Liver (tissue), 3 donors: ENCODE data around the gene RIPK1.
A peak's percentile ranks its signal among the peaks of the same experiment; 100 is the strongest.

ENCODE experiments used
- ATF3 ChIP-seq: IDR thresholded peaks from 2 replicates; pipeline ENCODE4 v1.6.1; 2016; ENCODE audit warnings: antibody characterized with exemption
- CTCF ChIP-seq: fragments of 150-350 bp; IDR thresholded peaks from 2 replicates; pipeline ENCODE4 v1.5.1; 2017; ENCODE audit warnings: improper control_type of control experiment, low read depth, low read length; ENCODE audit not compliant: missing input control
- EGR1 ChIP-seq, 2 donors: IDR thresholded peaks; 2 replicates each; pipeline ENCODE4 v1.6.1; 2016 to 2018; ENCODE audit warnings: antibody characterized with exemption in 2 of 2, low read depth in 2 of 2
- FOXA1 ChIP-seq: IDR thresholded peaks from 2 replicates; pipeline ENCODE4 v1.6.1; 2016; ENCODE audit warnings: antibody characterized with exemption
- FOXA2 ChIP-seq: IDR thresholded peaks from 2 replicates; pipeline ENCODE4 v1.6.1; 2016; ENCODE audit warnings: antibody characterized with exemption
- GABPA ChIP-seq, 2 donors: IDR thresholded peaks in 1 of 2; conservative IDR thresholded peaks in 1 of 2; 2 replicates each; pipeline ENCODE4 v1.6.1; 2016; ENCODE audit warnings: antibody characterized with exemption in 2 of 2, mild to moderate bottlenecking in 1 of 2, moderate library complexity in 1 of 2
- MAX ChIP-seq: IDR thresholded peaks from 2 replicates; pipeline ENCODE4 v1.6.1; 2016; ENCODE audit warnings: antibody characterized with exemption
- RAD21 ChIP-seq, 2 donors: IDR thresholded peaks; 2 replicates each; pipeline ENCODE4 v1.6.1; 2016; ENCODE audit warnings: antibody characterized with exemption in 2 of 2, mild to moderate bottlenecking in 2 of 2
- REST ChIP-seq: IDR thresholded peaks from 2 replicates; pipeline ENCODE4 v1.6.1; 2016; ENCODE audit warnings: antibody characterized with exemption, mild to moderate bottlenecking
- SP1 ChIP-seq: IDR thresholded peaks from 2 replicates; pipeline ENCODE4 v1.6.1; 2018; ENCODE audit warnings: antibody characterized with exemption, mild to moderate bottlenecking
- TAF1 ChIP-seq: conservative IDR thresholded peaks from 2 replicates; pipeline ENCODE4 v1.6.1; 2016; ENCODE audit warnings: antibody characterized with exemption, mild to moderate bottlenecking
- YY1 ChIP-seq: IDR thresholded peaks from 2 replicates; pipeline ENCODE4 v1.6.1; 2016; ENCODE audit warnings: antibody characterized with exemption, mild to moderate bottlenecking
- ZBTB33 ChIP-seq: IDR thresholded peaks from 2 replicates; pipeline ENCODE4 v1.6.1; 2016; ENCODE audit warnings: antibody characterized with exemption
- donor health status: healthy.
- donor health status: healthy.

- no peak for TF ChIP-seq TAF1
- no peak for TF ChIP-seq GABPA (IDR thresholded peaks at IDR 0.05 in 1 of 2, conservative IDR thresholded peaks at IDR 0.05 in 1 of 2)
- no peak for TF ChIP-seq CTCF
- TF ChIP-seq RAD21 (IDR thresholded peaks at IDR 0.05), result no peak
- peak; percentile 2 for TF ChIP-seq YY1
- TF ChIP-seq REST, result no peak
- TF ChIP-seq FOXA1, result no peak
- no peak for TF ChIP-seq MAX
- TF ChIP-seq EGR1 (IDR thresholded peaks at IDR 0.05; ENCODE audit: low read depth in 2 of 2), result no peak
- no peak for TF ChIP-seq ZBTB33
- no peak for TF ChIP-seq ATF3
- TF ChIP-seq SP1, result no peak
- no peak for TF ChIP-seq FOXA2
Measured at GRCh38 chr6:3022765-3023662, 45.3 kb upstream of the RIPK1 start.
